Ishikawa (cell line): Measurements from ENCODE around the gene CHD2.

Experiments used
- MAX ChIP-seq: IDR thresholded peaks from 2 replicates; pipeline ENCODE4 v1.6.1; 2012
- TCF12 ChIP-seq: IDR thresholded peaks from 2 replicates; pipeline ENCODE4 v1.6.1; 2012; ENCODE audit warnings: low read depth
- TF ChIP-seq, protein P1 (sequence below): IDR thresholded peaks from 2 replicates; pipeline ENCODE4 v1.6.1; 2012; ENCODE audit warnings: low read depth, mild to moderate bottlenecking

- TF ChIP-seq MAX (no peak), TCF12 (no peak)
- TF ChIP-seq, protein P1, sequence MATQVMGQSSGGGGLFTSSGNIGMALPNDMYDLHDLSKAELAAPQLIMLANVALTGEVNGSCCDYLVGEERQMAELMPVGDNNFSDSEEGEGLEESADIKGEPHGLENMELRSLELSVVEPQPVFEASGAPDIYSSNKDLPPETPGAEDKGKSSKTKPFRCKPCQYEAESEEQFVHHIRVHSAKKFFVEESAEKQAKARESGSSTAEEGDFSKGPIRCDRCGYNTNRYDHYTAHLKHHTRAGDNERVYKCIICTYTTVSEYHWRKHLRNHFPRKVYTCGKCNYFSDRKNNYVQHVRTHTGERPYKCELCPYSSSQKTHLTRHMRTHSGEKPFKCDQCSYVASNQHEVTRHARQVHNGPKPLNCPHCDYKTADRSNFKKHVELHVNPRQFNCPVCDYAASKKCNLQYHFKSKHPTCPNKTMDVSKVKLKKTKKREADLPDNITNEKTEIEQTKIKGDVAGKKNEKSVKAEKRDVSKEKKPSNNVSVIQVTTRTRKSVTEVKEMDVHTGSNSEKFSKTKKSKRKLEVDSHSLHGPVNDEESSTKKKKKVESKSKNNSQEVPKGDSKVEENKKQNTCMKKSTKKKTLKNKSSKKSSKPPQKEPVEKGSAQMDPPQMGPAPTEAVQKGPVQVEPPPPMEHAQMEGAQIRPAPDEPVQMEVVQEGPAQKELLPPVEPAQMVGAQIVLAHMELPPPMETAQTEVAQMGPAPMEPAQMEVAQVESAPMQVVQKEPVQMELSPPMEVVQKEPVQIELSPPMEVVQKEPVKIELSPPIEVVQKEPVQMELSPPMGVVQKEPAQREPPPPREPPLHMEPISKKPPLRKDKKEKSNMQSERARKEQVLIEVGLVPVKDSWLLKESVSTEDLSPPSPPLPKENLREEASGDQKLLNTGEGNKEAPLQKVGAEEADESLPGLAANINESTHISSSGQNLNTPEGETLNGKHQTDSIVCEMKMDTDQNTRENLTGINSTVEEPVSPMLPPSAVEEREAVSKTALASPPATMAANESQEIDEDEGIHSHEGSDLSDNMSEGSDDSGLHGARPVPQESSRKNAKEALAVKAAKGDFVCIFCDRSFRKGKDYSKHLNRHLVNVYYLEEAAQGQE, result no peak
Observed at GRCh38 chr15:93059442-93059841, 159.3 kb downstream of the CHD2 start.
